GM21528 (cell line): ENCODE data around the gene RNASE11.
"Not testable (repeated sequence)": the region's sequence is repeated elsewhere in the genome, so short reads cannot be mapped to it uniquely, and the experiment has no call there.

ENCODE experiments used
- ATAC-seq: cut with Tn5 transposase; IDR thresholded peaks from one replicate; pipeline ENCODE4 v1.9.1; 2021; ENCODE audit warnings: mild to moderate bottlenecking, moderate library complexity; ENCODE audit not compliant: unreplicated experiment, low FRiP score

The RNASE11 gene

GRCh38 chr14:20583142-20583541, 4.7 kb downstream of the RNASE11 start:
- no peak for ATAC-seq

DNA sequence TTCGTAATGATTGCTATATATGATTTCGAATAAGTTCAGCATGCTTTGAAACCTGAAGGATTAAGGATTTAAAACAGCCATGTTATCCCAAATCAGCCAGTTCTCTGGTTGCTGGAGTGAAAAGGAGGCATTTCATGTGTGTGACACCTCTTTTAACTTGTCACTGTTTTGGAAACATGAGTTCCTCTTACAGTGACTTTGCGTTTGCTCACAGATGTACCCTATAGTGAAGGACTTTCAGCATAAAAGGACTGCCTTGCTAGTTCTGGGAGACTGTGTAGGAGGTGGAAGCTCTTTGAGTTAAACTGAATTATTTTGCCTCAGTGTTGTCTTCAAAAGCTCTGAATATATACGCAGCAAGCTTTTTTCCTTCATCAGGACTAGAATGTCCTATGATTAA, 7.6 kb downstream of the RNASE11 start:
- no peak for ATAC-seq

- no peak for ATAC-seq
Observed at GRCh38 chr14:20578784-20579502, 8.9 kb downstream of the RNASE11 start.

GRCh38 chr14:20578325-20578724, 9.5 kb downstream of the RNASE11 start:
- ATAC-seq: no peak

- ATAC-seq: not testable (repeated sequence)
Observed at GRCh38 chr14:20572382-20572990, 15.3 kb downstream of the RNASE11 start.

- not testable (repeated sequence) for ATAC-seq
Observed at GRCh38 chr14:20570720-20571119, 17.1 kb downstream of the RNASE11 start.

DNA sequence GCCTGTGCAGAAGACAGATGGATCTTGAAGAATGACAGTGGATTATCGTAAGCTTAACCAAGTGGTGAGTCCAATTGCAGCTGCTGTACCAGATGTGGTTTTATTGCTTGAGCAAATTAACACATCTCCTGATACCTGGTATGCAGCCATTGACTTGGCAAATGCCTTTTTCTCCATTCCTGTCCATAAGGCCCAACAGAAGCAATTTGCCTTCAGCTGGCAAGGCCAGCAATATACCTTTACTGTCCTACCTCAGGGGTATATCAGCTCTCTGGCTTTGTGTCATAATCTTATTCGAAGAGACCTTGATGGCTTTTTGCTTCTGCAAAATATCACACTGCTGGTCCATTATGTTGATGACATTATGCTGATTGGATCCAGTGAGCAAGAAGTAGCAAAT, 17.9 kb downstream of the RNASE11 start:
- ATAC-seq: not testable (repeated sequence)

- no peak for ATAC-seq
Observed at GRCh38 chr14:20569066-20569465, 18.7 kb downstream of the RNASE11 start.

GRCh38 chr14:20568393-20568792, 19.4 kb downstream of the RNASE11 start:
- no peak for ATAC-seq

- ATAC-seq: not testable (repeated sequence)
Observed at GRCh38 chr14:20567199-20567598, 20.6 kb downstream of the RNASE11 start.

DNA sequence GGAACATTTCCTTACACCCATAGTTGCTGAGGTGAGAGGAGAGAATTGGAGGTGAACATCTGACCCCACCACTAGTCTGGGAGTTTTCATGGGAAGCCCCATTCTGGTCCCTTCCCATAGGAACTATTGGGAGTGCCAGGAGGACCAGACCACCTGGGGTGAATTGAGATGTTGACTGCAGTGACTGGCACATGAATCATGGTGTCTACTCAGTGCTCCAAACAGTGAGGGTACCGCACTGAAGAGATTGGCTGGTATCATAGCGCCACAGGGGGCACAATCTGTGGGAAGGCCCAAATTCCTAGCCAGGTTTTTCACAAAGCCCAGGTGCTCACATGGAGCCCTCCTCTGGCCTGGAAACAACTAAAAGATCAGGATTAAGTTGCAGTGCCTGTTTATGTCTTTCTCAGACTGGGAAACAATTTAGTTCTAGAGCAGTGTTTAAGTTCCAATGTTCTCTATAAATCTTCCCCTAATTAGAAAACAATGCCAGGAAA, 23.3 kb downstream of the RNASE11 start:
- no peak for ATAC-seq

DNA sequence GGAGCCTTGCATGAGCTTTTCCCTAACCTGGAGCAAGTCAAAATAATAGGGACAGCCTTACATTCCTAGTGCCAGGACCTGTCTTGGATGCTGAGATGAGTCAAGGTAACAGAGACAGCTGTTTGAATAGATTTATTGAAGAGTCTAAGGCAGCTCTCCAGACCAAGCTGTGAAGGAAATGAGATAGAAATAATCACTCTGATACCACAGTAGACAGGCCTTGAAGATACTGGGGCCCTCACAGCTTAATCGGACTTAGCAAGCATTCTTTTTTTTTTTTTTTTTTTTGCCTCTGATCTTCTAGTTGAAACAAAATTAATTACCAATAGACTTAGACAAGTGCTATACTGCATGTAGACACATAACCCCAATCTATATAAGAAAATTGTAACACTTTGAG, 23.8 kb downstream of the RNASE11 start:
- no peak for ATAC-seq

- ATAC-seq: no peak
Observed at GRCh38 chr14:20560961-20561360, 26.8 kb downstream of the RNASE11 start, which contains the start of gene RNASE9. RNASE9 (minus strand) TSS chr14:20561047.

DNA sequence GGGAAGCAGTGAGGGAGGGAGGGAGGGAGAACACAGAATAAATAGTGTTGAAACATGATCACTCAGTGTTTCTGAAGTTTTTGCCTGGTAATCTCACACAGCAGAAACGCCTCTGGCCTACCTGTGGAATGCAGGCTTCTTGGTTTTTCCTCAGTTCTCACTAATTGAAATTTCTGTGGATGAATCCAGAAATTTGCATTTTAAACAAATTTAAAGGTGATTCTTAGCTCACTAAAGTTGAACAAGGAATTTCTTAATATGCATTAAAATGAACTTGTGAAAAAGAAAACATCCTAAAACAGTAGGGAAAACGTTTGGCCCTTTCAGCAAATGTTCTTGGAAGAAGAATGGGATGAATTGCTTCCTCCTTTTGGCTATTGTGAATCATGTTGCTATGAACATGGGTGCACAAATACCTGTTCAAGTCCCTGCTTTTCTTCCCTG, 28.3 kb downstream of the RNASE11 start:
- no peak for ATAC-seq

DNA sequence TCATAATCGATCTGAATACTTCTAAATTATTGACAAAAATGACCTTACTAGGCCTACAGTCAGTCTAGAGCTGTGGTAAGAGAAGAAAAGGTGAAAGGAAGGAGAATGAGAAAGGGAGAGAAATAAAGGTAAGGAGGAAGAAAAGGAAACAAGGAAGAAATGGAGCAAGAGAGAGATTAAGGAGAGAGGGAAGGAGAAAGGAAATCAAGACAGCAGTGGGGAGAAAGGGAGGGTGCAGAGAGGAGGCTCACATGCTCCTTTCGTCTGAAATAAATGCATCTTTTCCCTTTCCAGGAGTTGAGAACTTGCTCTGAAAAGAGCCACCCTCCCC, 30.6 kb downstream of the RNASE11 start:
- no peak for ATAC-seq

- ATAC-seq: no peak
Observed at GRCh38 chr14:20556500-20557211, 31.1 kb downstream of the RNASE11 start.

DNA sequence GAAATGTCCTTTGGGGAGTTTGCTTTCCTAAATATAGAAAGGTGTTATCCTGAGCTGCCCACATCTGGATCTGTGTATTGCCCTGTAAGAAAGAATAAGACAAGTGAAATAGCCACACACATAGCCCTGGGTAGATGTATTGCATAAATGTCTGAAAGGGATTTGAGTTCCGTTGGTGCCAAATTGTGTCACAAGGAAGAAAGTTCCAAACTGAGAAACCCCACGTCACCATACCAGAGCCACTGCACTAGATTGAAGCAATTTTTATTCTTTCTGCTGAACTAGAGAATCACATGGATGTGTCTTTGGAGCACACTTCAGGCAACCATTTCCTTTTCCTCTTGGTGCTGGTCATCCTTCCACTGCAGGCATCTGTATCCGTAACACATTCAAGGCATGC, 32.0 kb downstream of the RNASE11 start:
- ATAC-seq: no peak

GRCh38 chr14:20553024-20553423, 34.8 kb downstream of the RNASE11 start:
- ATAC-seq: no peak

DNA sequence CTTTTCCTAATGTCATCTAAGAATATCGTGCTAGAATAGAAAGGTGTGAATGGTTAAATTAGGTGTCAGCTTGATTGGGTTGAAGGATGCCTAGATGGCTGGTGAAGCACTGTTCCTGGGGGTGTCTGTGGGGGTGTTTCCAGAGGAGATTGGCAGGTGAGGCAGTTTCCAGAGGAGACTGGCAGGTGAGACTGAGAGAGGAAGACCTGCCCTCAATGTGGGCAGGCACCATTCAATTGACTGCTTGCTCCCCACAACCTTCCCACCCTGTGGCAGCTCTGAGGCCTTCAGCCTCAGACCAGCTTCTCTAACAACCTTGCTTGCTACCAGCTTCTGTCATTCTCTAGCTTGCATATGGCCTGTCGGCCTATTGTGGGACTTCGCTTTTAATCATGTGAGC, 36.2 kb downstream of the RNASE11 start:
- no peak for ATAC-seq

- no peak for ATAC-seq
Observed at GRCh38 chr14:20550926-20551325, 36.9 kb downstream of the RNASE11 start.

DNA sequence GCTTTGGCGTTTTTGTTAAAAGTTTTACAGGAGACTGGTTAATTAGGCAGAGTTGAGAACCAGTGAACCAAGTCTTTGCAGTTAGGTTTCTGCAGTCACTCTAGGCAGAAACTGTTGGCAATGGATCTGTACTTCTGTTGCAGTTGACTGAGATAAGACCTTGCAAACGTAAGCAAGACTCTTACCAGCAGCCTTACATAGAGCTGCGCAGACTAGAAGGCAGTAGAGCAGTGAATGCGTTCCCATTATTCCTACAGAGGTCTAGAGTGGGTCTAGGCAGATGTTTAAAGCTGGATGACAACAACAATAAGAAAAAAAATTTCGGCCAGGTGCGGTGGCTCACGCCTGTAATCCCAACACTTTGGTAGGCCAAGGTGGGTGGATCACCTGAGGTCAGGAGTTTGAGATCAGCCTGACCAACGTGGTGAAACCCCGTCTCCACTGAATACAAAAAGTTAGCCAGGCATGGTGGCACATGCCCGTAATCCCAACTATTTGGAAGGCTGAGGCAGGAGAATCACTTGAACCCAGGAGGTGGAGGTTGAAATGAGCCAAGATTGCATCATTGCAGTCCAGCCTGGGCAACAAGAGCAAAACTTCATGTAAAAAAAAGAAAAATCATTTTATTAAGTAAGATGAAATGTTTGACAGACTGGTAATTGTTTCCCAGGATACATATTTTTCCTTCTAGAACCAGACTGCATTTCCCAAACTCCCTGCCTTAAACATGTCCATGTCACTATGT, 39.2 kb downstream of the RNASE11 start:
- no peak for ATAC-seq
